ENCODE data around the gene SND1.

SND1 gene

DNA sequence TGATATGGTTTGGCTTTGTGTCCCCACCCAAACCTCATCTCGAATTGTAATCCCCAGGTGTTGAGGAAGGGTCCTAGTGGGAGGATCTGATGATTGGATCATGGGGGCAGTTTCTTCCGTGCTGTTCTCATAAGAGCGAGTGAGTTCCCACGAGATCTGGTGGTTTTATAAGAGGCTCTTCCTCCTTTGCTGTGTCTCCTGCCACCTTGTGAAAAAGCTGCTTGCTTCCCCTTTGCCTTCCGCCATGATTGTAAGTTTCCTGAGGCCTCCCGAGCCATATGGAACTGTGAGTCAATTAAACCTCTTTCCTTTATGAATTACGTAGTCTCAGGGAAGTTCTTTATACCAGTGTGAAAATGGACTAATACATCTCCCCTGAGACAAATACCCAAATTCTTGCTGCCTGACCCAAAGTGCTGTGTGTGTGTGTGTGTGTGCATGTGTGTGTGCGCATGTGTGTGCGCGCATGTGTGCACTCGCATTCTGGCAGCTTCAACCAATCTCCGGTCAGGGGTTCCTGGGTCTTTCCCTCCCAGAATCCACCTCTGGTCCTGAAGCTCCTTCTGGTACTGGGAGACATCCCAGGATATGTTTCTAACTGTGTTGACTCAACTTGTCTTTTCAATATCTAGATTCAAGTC is 477.4 kb downstream of the SND1 start:
- in situ Hi-C loops (cut with MboI; ENCODE audit: low sequenced_read_pairs, unreplicated experiment): no loop called here
- no peak for TF ChIP-seq CTCF (IDR thresholded peaks at IDR 0.05; ENCODE audit: borderline replicate concordance, control extremely low read depth, extremely low read depth, insufficient read depth, missing control alignments)
- DNase-seq (ENCODE audit: low spot score): no peak

GRCh38 chr7:128131115-128131514 is 479.1 kb downstream of the SND1 start:
- no peak for DNase-seq (ENCODE audit: low spot score)
- in situ Hi-C loops (cut with MboI; ENCODE audit: low sequenced_read_pairs, unreplicated experiment): no loop called here
- TF ChIP-seq CTCF (IDR thresholded peaks at IDR 0.05; ENCODE audit: borderline replicate concordance, control extremely low read depth, extremely low read depth, insufficient read depth, missing control alignments): no peak

GRCh38 chr7:128131731-128132130 is 479.7 kb downstream of the SND1 start:
- TF ChIP-seq CTCF (IDR thresholded peaks at IDR 0.05; ENCODE audit: borderline replicate concordance, control extremely low read depth, extremely low read depth, insufficient read depth, missing control alignments): no peak
- in situ Hi-C loops (cut with MboI; ENCODE audit: low sequenced_read_pairs, unreplicated experiment): no loop called here
- DNase-seq (ENCODE audit: low spot score): no peak

DNA sequence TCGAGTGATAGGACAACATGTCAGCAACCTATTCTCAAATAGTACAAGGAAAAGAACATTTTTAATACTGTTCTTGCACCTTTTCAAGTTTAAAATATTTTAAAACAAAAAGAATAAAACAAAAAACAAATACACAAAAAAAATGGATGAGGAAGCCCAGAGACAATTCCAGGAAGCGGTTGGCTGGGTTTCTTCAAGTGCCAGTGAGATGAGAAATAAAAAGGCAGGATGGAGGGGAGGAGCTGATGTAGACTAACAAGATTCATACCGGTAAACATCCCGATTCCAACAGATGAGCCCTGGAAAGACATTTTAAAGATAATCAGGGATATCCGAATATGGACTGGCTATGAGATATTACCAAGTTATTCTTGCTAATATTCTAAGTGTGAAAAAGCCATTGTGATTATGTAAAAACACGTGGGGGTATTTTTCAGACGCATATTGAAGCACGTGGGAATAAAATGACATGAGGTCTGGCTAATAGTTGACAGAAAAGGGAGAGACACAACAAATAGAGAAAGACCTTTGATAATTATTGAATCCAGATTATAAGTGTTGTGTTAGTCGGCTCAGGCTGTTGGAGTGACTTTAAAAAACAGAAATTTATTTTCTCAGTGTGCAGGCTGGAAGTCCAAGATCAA is 480.6 kb downstream of the SND1 start:
- no peak for DNase-seq (ENCODE audit: low spot score)
- in situ Hi-C loops (cut with MboI; ENCODE audit: low sequenced_read_pairs, unreplicated experiment): no loop called here
- no peak for TF ChIP-seq CTCF (IDR thresholded peaks at IDR 0.05; ENCODE audit: borderline replicate concordance, control extremely low read depth, extremely low read depth, insufficient read depth, missing control alignments)

GRCh38 chr7:128135159-128135514 is 483.1 kb downstream of the SND1 start:
- DNase-seq (ENCODE audit: low spot score): no peak
- TF ChIP-seq CTCF (IDR thresholded peaks at IDR 0.05; ENCODE audit: borderline replicate concordance, control extremely low read depth, extremely low read depth, insufficient read depth, missing control alignments): no peak
- in situ Hi-C loops (cut with MboI; ENCODE audit: low sequenced_read_pairs, unreplicated experiment): no loop called here

DNA sequence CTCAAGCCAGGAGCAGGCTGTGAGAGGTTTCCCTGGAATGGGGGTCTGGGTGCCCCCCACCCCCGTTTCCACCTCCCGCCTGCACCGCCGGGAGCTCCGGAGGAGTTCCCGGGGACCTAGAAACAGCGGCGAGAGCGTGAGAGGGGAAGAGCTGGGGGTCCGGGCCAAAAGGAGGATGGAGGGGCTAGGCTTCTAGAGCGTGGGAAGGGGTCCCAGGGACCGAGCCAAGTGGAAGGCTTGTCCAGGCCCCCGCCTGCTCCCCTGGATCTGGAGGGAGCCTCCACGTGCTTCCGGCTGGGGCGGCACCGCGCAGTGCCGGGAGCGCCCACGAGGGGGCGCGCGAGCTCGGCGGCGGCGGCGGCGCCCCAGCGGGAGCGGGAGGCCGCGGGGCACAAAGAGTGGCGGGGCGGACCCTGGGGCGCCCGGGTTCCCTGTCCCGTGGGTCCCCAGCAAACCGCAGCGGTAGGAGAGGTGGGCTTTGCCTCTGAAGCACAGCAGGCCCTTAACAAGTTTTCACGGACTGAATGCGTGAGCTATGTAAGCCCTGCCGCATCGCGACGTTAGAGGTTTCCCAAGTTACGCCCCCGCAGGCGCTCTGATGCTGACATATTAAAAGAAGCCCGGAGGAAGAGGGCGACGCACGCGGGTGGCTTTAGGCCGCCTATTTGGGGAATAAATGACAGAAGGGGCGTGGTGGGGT is 483.7 kb downstream of the SND1 start:
- peak; percentile 94 for TF ChIP-seq CTCF (IDR thresholded peaks at IDR 0.05; ENCODE audit: borderline replicate concordance, control extremely low read depth, extremely low read depth, insufficient read depth, missing control alignments)
- in situ Hi-C loops (cut with MboI; ENCODE audit: low sequenced_read_pairs, unreplicated experiment): no loop called here
- DNase-seq (ENCODE audit: low spot score): peak; percentile 92

All from GM13976 (cell line).